GM10248 (cell line): ENCODE data around the gene HNRNPD.
"Not testable (repeated sequence)": the region's sequence is repeated elsewhere in the genome, so short reads cannot be mapped to it uniquely, and the experiment has no call there.

Experiments used
- CTCF ChIA-PET: fragments of 300-600 bp; sonication (Branson Sonifier 250); formaldehyde crosslinking; extraction: SDS; loops from one replicate; lab custom pipeline; 2021; ENCODE audit warnings: antibody characterized with exemption; lab: Yijun Ruan, JAX
- POLR2A ChIA-PET: fragments of 350-650 bp; sonication (Branson Sonifier 250); formaldehyde crosslinking; extraction: SDS; loops from one replicate; lab custom pipeline; 2020; ENCODE audit warnings: antibody characterized with exemption; lab: Yijun Ruan, JAX
- DNase-seq: peaks from one replicate; pipeline ENCODE4 v3.0.0; 2012; ENCODE audit errors: extremely low spot score
- TF ChIP-seq, protein P1 (sequence below): IDR thresholded peaks from 2 replicates; pipeline ENCODE4 v1.5.1; 2012; ENCODE audit warnings: mild to moderate bottlenecking, low read depth; ENCODE audit errors: extremely low read depth, missing control alignments, control extremely low read depth

The HNRNPD gene

DNA sequence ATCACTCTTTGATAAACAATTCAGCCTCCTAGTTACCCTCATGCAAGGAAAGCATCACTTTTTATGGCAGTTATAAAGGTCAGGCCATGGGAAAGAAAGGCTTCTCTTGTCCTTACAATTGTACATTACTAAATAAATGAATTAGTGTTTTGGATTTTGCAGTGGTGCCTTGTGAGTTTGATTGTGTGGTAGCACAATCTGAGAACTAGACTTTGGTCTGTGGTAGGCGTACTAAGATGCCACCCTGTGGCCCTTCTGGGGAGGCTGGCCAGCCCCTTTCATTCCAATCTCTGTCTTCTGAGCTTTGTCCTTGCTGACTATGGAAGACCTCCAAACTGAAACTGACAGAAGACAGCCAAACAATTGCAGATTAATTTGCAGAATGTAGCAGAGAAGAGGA lies 14.6 kb upstream of the HNRNPD start:
- TF ChIP-seq, protein P1, sequence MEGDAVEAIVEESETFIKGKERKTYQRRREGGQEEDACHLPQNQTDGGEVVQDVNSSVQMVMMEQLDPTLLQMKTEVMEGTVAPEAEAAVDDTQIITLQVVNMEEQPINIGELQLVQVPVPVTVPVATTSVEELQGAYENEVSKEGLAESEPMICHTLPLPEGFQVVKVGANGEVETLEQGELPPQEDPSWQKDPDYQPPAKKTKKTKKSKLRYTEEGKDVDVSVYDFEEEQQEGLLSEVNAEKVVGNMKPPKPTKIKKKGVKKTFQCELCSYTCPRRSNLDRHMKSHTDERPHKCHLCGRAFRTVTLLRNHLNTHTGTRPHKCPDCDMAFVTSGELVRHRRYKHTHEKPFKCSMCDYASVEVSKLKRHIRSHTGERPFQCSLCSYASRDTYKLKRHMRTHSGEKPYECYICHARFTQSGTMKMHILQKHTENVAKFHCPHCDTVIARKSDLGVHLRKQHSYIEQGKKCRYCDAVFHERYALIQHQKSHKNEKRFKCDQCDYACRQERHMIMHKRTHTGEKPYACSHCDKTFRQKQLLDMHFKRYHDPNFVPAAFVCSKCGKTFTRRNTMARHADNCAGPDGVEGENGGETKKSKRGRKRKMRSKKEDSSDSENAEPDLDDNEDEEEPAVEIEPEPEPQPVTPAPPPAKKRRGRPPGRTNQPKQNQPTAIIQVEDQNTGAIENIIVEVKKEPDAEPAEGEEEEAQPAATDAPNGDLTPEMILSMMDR: no peak
- POLR2A ChIA-PET: no interaction called here
- no peak for DNase-seq
- CTCF ChIA-PET: interaction anchor here (1.2 to 2.0 kb wide), 2 partner anchors 9 kb away, joined by 3 to 8 read pairs; no protein-coding TSS in a partner anchor

DNA sequence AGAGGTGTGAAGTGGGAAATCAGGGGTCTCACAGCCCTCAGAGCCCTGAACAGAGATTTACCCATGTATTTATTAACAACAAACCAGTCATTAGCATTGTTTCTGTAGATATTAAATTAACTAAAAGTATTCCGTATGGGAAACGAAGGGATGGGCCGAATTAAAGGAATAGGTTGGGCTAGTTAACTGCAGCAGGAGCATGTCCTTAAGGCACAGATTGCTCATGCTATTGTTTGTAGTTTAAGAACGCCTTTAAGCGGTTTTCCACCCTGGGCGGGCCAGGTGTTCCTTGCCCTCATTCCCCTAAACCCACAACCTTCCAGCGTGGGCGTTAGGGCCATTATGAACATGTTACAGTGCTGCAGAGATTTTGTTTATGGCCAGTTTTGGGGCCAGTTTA lies 12.5 kb upstream of the HNRNPD start:
- ChIA-PET CTCF (interaction anchor here (1.4 kb wide), 1 partner anchor 43 kb away, joined by 4 read pairs; no protein-coding TSS in a partner anchor), POLR2A (interaction anchor here (1.4 kb wide), 1 partner anchor 43 kb away, joined by 6 read pairs; no protein-coding TSS in a partner anchor)
- DNase-seq: not testable (repeated sequence)

DNA sequence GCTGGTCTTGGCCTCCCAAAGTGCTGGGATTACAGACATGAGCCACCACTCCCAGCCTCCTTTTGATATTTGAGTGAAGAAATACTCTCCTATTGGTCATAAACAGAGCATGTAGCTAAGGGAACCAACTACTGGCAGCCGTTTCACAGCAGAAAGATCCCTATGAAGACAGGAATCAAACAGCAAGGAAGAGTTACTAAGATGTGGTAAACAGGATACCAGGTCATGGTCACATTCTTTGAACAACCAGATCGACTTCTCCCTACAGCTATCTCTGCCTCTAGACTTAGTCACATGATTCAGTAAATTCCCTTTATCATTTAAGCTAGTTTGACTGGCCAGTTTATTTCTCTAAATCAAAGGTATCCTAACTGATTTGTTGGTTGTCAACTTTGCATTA lies 9.0 kb upstream of the HNRNPD start:
- TF ChIP-seq, protein P1: no peak
- DNase-seq: no peak
- ChIA-PET CTCF (interaction anchor here (0.8 to 1.7 kb wide), 3 partner anchors 9 to 46 kb away, joined by 3 to 4 read pairs (median 4); no protein-coding TSS in a partner anchor), POLR2A (no interaction called here)

DNA sequence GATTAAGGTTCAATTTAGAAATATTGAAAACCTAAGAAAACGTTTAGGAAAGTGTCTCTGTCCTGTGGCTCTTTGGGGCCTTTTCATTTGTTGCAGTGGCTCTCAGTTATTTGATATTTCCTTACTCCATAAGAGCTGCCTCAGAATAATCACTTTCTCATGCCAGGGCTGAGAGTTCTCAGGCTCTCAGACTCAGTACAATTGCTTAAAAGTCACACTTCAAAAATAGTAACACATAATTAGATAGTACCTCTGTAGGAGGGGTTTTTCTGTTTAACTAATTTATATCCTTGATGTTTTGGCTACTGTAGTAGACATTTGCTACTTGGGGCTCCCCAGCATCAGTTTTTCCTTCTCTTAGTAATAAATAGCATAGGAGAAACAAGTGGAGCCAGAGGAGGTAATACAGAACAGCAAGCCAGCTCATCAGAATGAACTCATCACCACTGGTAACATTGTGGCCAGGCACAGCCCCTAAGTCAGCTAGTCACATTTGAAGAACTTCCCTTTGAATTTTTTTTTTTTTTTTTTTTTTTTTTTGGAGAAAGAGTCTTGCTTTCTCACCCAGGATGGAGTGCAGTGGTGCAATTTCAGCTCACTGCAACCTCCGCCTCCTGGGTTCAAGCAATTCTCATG lies 8.0 kb upstream of the HNRNPD start:
- DNase-seq: no peak
- TF ChIP-seq, protein P1: no peak
- POLR2A ChIA-PET: interaction anchor here (0.6 to 1.4 kb wide), 3 partner anchors 24 to 43 kb away, joined by 3 to 6 read pairs (median 3); no protein-coding TSS in a partner anchor
- CTCF ChIA-PET: interaction anchor here (1.4 to 1.8 kb wide), 2 partner anchors 33 to 48 kb away, joined by 5 read pairs; no protein-coding TSS in a partner anchor

DNA sequence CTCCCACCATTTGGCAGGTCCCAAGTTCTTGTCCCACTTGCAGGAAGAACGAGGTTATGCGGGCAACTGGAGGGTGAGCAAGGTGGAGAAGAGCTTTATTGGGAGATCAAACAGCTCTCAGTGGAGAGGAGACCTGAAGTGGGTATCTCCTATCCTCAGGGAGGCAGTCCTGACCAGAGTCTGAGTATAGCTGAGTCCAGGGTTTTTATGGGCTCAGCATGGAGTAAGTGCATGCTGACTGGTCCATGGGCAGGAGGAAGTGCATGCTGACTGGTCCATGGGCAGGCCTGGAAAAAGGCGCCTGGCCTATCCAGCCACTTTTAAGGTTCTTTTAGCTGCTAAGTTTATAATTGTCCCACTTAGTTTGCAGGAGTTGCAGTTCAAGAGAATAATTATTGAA lies 7.4 kb upstream of the HNRNPD start:
- TF ChIP-seq, protein P1: no peak
- ChIA-PET CTCF (interaction anchor here (1.4 to 1.8 kb wide), 2 partner anchors 33 to 48 kb away, joined by 5 read pairs; no protein-coding TSS in a partner anchor), POLR2A (interaction anchor here (1.4 kb wide), 1 partner anchor 43 kb away, joined by 3 read pairs; no protein-coding TSS in a partner anchor)
- no peak for DNase-seq

DNA sequence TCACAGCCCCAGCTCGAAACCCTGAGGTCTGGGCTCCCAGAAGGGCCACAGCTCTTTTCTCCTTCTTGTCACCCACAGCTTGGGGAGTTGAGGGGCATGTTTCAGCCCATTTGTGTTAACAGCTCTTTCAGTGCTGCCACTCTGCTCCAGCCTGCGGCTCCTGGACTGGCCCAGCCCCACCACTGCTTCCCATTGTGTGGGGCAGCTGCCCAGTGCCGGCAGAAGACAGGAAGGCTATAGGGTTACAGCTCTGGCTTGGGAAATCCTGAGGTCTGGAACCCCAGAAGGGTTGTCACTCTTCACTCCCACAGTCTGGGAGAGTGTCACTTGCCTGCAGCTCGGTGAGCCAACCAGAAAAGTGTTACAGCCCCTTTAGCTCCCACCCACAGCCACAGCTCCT lies 7.0 kb upstream of the HNRNPD start:
- TF ChIP-seq, protein P1: no peak
- no peak for DNase-seq
- CTCF ChIA-PET: interaction anchor here (1.4 to 1.8 kb wide), 2 partner anchors 33 to 48 kb away, joined by 5 read pairs; no protein-coding TSS in a partner anchor
- POLR2A ChIA-PET: interaction anchor here (0.6 to 1.4 kb wide), 2 partner anchors 43 to 212 kb away, joined by 3 to 5 read pairs; no protein-coding TSS in a partner anchor

DNA sequence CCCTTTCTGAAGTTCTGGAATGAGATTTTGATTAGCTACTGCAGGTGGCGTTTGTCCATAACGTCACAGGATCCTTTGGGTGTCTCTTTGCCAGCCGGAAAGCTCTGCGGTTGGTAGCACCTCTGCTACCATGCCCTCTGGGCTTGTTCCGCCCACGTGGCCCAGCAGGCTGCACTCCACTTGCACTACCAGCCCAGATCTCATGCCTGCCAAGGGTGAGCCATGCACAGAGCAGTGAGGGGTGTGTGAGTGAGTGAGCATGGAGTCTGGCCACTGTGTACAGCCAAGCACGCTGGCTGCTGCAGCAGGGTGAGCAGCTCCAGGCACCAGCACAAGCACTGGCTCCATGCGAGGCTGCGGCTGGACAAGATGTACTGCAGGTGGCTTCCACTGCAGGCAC lies 6.6 kb upstream of the HNRNPD start:
- DNase-seq: no peak
- TF ChIP-seq, protein P1: no peak
- ChIA-PET POLR2A (interaction anchor here (0.6 kb wide), 1 partner anchor 212 kb away, joined by 5 read pairs; no protein-coding TSS in a partner anchor), CTCF (interaction anchor here (1.8 kb wide), 1 partner anchor 34 kb away, joined by 5 read pairs; no protein-coding TSS in a partner anchor)
